ENCODE measurements around the gene TCF7. TPM values are rescaled to one million over a fixed set of nuclear protein-coding genes. Genes with fewer than 3 reads are reported as not detected.

TCF7 gene
- total and polyA plus RNA-seq, 2 of the 13 experiments (the other 11 are each of a cell fraction or from before 2014, with no cell fraction given): 6.3 to 6.8 TPM

DNA sequence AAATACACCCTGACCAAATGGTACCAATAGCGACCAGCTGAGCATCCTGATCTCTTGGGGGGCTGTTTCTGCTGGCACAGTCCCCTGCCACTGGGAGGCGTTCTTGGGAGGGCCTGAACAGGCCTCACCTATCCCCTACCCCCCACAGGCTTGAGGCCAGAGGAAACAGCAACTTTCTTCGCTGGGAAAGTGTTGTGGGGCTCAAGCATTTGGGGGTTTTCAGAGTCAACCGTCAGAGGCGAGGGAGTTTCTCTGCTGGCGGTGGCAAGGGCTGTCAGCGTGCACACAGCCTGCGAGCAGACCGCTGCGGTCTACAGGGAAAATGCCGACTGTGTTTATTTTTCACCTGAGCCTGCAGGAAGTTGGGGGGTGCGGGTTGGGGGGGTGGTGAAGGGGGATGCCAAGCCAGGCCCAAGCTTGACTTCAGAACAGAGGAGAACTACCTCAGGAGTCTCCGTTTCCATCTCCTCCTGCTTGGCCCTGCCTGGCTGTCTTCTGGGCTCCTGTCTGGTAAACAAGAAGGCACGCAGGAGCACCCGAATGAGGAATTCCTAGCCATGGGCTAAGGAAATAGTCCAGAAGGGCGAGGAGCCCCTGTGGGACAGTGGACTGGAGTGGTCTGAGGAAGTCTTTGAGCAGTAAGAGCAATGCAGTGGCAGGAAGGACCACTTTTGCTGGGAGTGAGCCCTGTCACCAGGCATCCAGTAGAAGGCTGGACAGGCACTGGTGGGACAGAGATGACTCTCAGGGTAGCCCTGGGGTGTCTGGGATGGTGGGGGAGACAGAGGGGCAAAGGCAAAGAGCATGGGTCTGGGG, 18.1 kb downstream of the TCF7 start:
- 96% methylated on average over 16 of the region's 16 CpGs for WGBS (ENCODE audit: low lambda C conversion rate)
- no peaks in the 10 kb centered on the region for H3K4me1 ChIP-seq (ENCODE audit: insufficient read depth, low read length)
- no peak overlapping the region for H3K4me2 ChIP-seq (ENCODE audit: low read depth, low read length)
- peak; percentile 84 to 86 for TF ChIP-seq MAFK (conservative IDR thresholded peaks at IDR 0.05 in 1 of 2, IDR thresholded peaks at IDR 0.05 in 1 of 2; ENCODE audit: low read length in 2 of 2)
- TF ChIP-seq TBL1XR1 (IDR thresholded peaks at IDR 0.05; ENCODE audit: borderline replicate concordance, low read length, partially characterized antibody): no peak
- TF ChIP-seq MAFF (IDR thresholded peaks at IDR 0.05; ENCODE audit: low read depth, low read length): peak; percentile 73; the same call in 1 of the 2 replicates
- in situ Hi-C loops (cut with HindIII; ENCODE audit: extremely low pct_ligation_motif_present, low pct_unique_long_range_greater_than_20kb) (no loop called here), intact Hi-C loops (cut with micrococcal nuclease; ENCODE audit: unreplicated experiment) (no loop called here)
- FAIRE-seq (no peak), DNase-seq (ENCODE audit: low spot score) (no peak), ATAC-seq (no peak)
- no TSS peak for BruUV-seq (replicated peaks)
- no peak overlapping the region for H3K4me3 ChIP-seq (replicated peaks in 1 of 3; ENCODE audit: insufficient read depth in 1 of 3, low read depth in 2 of 3, low read length in 3 of 3)
- peaks cover 10 to 44% of the 10 kb centered on the region in 2 experiments; a peak in 4 of 5 replicates for H3K36me3 ChIP-seq (replicated peaks in 1 of 2; ENCODE audit: control insufficient read depth in 1 of 2, insufficient read depth in 2 of 2, low read length in 2 of 2)
- ChIA-PET CTCF (ENCODE audit: low intra/inter-chr PET ratio, low total read pairs) (no interaction called here), POLR2A (interaction anchor here (1.3 kb wide), 1 partner anchor 8 kb away, joined by 3 read pairs; no protein-coding TSS in a partner anchor)
- H3K27ac ChIP-seq (ENCODE audit: extremely low read length, insufficient read depth, low read length): no peak overlapping the region
- H3K79me2 ChIP-seq (ENCODE audit: insufficient read depth, low read length): no peaks in the 10 kb centered on the region
- H3K9me3 ChIP-seq (ENCODE audit: low read length): no peaks in the 10 kb centered on the region
- H3K27me3 ChIP-seq (ENCODE audit: control insufficient read depth in 1 of 2, insufficient read depth in 2 of 2, low read length in 2 of 2): no peaks in the 10 kb centered on the region
- H3K9ac ChIP-seq (ENCODE audit: insufficient read depth, low read depth, low read length): no peak overlapping the region
- H2AFZ ChIP-seq (ENCODE audit: low read length): no peak overlapping the region
- H4K20me1 ChIP-seq (ENCODE audit: insufficient read depth, low read length): no peaks in the 10 kb centered on the region

DNA sequence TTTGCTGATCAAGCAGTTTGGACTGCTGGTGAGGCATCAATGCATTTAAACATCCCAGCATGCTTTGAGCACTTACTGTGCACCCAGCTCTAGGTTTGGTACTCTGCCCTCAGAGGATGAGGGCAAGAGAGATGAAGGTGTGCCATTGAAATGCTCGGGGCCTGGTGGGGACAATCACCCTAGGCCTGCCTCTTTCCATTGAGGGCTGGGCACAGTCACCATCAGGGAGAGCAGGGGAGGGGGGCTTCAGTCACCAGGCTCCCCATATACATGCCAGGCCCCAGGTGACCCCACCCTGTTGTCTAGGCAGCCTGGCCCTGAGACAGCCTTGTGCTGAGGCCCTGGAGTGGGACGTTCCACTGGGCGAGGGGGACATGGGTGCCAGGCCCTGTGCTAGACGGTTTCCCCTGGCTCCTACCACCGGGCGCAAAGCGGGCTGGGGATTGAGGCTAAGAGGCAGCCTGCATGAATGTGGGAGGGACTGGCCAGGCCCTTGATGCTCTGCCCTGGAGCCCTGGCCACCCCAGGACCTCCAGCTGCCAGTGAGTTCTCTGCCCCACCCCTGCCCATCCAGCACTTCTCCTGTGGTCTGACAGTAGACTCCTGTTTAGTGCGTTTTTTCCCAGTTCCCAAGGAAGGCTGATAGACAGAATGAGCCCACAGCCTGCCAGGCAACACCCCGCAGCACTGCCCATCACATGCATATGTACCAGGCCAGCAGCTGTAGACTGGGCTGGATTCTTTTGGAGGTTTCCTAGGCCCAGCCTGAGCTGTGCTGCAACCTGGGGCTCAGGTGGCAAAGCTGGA, 18.9 kb downstream of the TCF7 start:
- intact Hi-C loops (cut with micrococcal nuclease; ENCODE audit: unreplicated experiment): no loop called here
- CTCF ChIA-PET (ENCODE audit: low intra/inter-chr PET ratio, low total read pairs): no interaction called here
- no peak for ATAC-seq
- no peaks in the 10 kb centered on the region for H3K27me3 ChIP-seq (ENCODE audit: control insufficient read depth in 1 of 2, insufficient read depth in 2 of 2, low read length in 2 of 2)
- H3K4me1 ChIP-seq (ENCODE audit: insufficient read depth, low read length): no peaks in the 10 kb centered on the region
- whole genome bisulfite sequencing (ENCODE audit: low lambda C conversion rate): 90% methylated on average over 4 of the region's 9 CpGs
- H3K79me2 ChIP-seq (ENCODE audit: insufficient read depth, low read length): no peaks in the 10 kb centered on the region
- H3K4me2 ChIP-seq (ENCODE audit: low read depth, low read length): no peak overlapping the region
- H3K9me3 ChIP-seq (ENCODE audit: low read length): no peaks in the 10 kb centered on the region
- no peak for DNase-seq (ENCODE audit: low spot score)
- no peak overlapping the region for H2AFZ ChIP-seq (ENCODE audit: low read length)
- no peak overlapping the region for H3K27ac ChIP-seq (ENCODE audit: extremely low read length, insufficient read depth, low read length)
- BruUV-seq (replicated peaks): no TSS peak
- FAIRE-seq: no peak
- in situ Hi-C loops (cut with HindIII; ENCODE audit: extremely low pct_ligation_motif_present, low pct_unique_long_range_greater_than_20kb): no loop called here
- no peak overlapping the region for H3K4me3 ChIP-seq (replicated peaks in 1 of 3; ENCODE audit: insufficient read depth in 1 of 3, low read depth in 2 of 3, low read length in 3 of 3)
- peaks cover 10 to 44% of the 10 kb centered on the region in 2 experiments; a peak in 4 of 5 replicates for H3K36me3 ChIP-seq (replicated peaks in 1 of 2; ENCODE audit: control insufficient read depth in 1 of 2, insufficient read depth in 2 of 2, low read length in 2 of 2)
- POLR2A ChIA-PET: interaction anchor here (1.3 kb wide), 1 partner anchor 8 kb away, joined by 3 read pairs; no protein-coding TSS in a partner anchor
- no peak overlapping the region for H3K9ac ChIP-seq (ENCODE audit: insufficient read depth, low read depth, low read length)
- H4K20me1 ChIP-seq (ENCODE audit: insufficient read depth, low read length): no peaks in the 10 kb centered on the region
- TF ChIP-seq MAFK (conservative IDR thresholded peaks at IDR 0.05 in 1 of 2, IDR thresholded peaks at IDR 0.05 in 1 of 2; ENCODE audit: low read length in 2 of 2) (peak; percentile 34 to 51; a peak in 2 of 4 replicates), ZNF556 (CRISPR knock-in tag; IDR thresholded peaks at IDR 0.05; ENCODE audit: borderline replicate concordance) (no peak), SMC3 (IDR thresholded peaks at IDR 0.05; ENCODE audit: low read length) (no peak), RELA (CRISPR knock-in tag; IDR thresholded peaks at IDR 0.05) (no peak), AGO2 (optimal IDR thresholded peaks at IDR 0.05; ENCODE audit: low read depth, low read length) (peak; percentile 42), KDM1A (CRISPR knock-in tag; IDR thresholded peaks at IDR 0.05) (no peak), ZNF724P (CRISPR knock-in tag; IDR thresholded peaks at IDR 0.05; ENCODE audit: borderline replicate concordance) (no peak), ZNF598 (CRISPR knock-in tag; IDR thresholded peaks at IDR 0.05; ENCODE audit: borderline replicate concordance) (no peak), MLLT10 (CRISPR knock-in tag; IDR thresholded peaks at IDR 0.05) (no peak), ZNF550 (CRISPR knock-in tag; IDR thresholded peaks at IDR 0.05; ENCODE audit: borderline replicate concordance) (no peak)
- TF ChIP-seq, protein P1, sequence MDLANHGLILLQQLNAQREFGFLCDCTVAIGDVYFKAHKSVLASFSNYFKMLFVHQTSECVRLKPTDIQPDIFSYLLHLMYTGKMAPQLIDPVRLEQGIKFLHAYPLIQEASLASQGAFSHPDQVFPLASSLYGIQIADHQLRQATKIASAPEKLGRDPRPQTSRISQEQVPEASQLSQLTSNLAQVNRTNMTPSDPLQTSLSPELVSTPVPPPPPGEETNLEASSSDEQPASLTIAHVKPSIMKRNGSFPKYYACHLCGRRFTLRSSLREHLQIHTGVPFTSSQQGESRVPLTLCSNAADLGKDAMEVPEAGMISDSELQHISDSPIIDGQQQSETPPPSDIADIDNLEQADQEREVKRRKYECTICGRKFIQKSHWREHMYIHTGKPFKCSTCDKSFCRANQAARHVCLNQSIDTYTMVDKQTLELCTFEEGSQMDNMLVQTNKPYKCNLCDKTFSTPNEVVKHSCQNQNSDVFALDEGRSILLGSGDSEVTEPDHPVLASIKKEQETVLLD (CRISPR knock-in tag; IDR thresholded peaks at IDR 0.05; ENCODE audit: low read depth): no peak
- TF ChIP-seq, protein P2, sequence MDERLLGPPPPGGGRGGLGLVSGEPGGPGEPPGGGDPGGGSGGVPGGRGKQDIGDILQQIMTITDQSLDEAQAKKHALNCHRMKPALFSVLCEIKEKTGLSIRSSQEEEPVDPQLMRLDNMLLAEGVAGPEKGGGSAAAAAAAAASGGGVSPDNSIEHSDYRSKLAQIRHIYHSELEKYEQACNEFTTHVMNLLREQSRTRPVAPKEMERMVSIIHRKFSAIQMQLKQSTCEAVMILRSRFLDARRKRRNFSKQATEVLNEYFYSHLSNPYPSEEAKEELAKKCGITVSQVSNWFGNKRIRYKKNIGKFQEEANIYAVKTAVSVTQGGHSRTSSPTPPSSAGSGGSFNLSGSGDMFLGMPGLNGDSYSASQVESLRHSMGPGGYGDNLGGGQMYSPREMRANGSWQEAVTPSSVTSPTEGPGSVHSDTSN (CRISPR knock-in tag; IDR thresholded peaks at IDR 0.05): no peak

Data from HepG2 (cell line).